SIG-M5 treated with dmso at 0.1 percent for 504 hours (cell line): ENCODE measurements around the gene SLC4A2.

Experiments used
- DNase-seq: peaks from one replicate; lab custom pipeline; 2025; ENCODE audit not compliant: unreplicated experiment; lab: John Stamatoyannopoulos, UW

Gene SLC4A2

DNA sequence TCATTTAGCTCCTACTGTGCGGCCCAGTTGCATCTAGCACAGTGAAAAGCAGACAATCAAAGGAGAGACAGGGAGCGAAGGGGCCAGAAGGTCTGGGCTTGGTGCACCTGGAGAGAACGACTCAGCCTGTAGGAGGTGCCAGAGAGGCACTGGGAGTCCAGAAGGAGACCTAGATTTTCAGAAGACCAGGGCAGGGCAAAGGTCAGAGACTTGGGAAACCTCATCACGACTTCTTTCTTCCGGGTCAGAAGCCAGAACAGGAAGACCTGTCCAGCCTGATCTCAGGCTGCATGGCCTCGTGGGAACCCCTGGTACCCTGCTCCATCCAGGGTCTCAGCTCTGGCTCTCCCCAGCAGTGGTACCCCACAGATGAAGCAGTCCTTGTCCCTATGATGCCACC lies 32.0 kb downstream of the SLC4A2 start:
- DNase-seq: peak; percentile 36

DNA sequence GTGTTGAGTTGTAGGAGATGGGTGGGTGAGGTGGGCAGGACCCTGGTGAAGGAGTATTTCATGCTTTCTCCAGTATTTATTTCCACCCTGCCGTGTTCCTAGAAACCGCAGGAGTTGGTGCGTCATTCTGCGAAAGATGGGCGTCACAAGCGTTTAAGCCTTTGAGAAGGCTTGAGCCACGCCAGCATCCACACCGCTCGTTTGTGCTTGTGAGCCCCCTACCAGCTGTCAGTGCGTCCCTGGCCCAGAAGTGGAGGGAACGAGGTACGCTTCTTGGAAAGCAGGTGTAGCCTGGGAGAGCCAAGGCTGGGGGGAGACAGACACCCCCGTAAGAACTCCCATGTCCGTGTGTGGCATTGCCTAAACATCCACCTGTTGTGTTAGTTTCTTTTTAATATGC lies 32.6 kb downstream of the SLC4A2 start:
- DNase-seq: no peak

DNA sequence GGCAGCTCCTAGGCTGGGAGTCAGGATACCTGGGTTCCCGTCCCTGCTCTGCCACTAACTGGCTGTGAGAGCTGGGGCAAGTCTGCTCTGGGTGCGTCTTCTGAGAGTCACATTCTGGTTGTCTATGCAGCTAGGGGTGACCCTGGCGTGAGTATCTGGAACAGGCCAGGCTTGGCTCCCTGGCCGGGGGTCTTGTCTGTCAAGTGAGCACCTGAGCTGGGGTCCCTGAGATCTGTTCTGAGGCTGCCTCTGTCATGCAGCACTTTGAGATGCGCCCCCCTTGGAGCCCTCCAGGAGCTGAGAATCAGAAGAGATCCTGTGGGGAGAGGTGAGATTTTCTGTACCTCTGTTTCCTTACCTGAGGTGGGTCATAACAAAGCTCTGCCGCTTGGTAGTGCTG lies 34.4 kb downstream of the SLC4A2 start:
- no peak for DNase-seq

DNA sequence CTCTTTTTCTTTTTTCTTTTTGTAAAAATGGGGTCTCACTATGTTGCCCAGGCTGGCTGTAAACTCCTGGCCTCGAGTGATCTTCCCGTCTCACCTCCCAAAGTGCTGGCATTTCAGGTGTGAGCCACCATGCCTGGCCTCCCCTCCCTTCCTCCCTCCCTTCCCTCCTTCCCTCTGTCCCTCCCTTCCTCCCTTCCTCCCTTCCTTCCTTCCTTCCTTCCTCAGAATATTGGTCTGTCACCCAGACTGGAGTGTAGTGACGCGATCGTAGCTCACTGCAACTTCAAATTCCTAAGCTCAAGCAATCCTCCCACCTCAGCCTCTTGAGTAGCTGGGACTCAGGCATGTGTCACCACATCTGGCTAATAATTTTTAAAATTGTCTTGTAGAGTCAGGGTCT lies 35.3 kb downstream of the SLC4A2 start:
- no peak for DNase-seq

GRCh38 chr7:151095123-151095797 lies 35.9 kb downstream of the SLC4A2 start:
- DNase-seq: no peak

DNA sequence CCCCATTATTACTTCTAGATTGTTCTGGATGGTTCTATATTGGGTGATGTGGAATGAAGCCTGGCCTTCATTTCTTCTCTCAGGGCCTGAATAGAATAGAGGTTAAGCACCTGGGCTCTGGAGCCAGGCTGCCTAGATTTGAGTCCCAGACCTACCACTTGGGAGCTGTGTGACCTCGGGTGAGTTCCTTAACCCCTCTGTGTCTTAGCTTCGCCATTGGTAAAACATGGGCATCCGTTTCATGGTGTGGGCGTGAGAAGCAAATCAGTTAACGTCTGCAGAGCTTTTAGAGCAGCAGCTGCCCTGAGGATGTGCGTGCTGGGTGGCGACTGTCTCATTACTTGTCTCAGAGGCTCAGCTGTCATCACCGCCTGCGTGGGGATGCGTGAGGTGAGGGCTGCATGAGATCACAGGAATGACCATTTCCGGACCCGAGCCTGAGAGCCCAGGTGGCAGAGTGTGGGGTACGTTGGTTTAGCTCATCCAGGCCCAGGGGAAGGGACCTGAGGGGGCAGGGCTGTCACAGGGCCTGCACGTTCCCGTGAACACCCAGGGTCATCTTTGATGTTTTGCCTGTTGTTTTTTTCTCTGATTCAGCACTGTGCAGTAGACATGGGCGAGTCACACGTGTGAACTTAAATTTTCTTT lies 36.6 kb downstream of the SLC4A2 start:
- DNase-seq: no peak

DNA sequence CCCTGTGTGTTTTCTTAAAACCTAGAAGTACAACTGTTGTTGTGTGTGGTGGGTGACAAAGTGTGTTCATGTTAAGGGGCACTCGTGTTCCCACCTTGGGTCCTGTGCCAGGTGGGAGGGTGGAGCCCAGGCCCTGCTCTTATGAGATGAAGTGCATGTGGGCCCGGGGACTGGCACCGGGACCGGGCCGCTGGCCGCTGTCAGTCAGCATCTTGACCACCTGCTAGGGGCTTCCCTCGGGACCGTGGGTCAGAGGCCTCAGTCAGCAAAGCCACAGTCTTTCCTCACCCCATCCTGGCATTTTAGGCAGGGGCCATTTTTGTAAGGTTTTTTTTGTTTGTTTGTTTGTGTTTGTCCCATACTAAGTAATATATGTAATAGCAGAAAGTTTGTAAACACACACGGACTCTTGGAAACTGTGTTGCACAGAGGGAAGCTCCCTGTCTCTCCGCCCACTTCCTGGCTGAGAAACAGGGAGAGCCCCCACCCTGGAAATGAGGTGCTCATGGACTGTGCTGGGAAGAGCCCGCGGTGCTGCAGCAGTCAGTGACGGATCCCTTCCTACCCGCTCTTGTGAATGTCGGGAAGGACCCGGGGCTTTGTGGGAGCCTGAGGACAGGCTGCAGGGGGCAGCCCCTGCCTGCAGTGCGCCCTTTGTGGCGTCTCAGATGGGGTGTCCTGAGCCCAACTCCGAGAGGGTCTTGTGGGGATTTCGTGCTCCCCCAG lies 40.3 kb downstream of the SLC4A2 start:
- DNase-seq: no peak

DNA sequence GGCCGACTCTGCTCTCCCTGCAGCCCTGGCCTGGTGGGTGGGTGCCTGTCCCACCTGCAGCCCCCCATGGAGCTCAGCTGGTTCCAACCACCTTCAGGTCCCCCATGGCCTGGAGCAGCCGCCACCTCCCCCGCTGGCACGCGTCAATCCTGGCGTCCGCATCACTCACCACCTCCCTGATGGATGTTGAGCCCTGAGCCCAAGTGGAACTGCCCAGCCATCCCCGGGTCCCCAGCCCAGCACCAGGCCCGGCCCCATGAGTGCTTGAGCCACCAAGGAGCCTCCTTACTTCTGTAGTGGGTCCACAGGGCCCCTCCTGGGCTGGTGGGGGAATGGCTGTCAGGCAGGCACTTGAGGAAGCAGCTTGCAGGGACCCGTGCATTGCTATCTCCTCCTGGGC lies 41.5 kb downstream of the SLC4A2 start:
- no peak for DNase-seq

- DNase-seq: no peak
Measured at GRCh38 chr7:151101621-151102396, 42.4 kb downstream of the SLC4A2 start.

- no peak for DNase-seq
Measured at GRCh38 chr7:151102991-151103390, 43.6 kb downstream of the SLC4A2 start.

- DNase-seq: no peak
Measured at GRCh38 chr7:151103973-151104372, 44.6 kb downstream of the SLC4A2 start.

DNA sequence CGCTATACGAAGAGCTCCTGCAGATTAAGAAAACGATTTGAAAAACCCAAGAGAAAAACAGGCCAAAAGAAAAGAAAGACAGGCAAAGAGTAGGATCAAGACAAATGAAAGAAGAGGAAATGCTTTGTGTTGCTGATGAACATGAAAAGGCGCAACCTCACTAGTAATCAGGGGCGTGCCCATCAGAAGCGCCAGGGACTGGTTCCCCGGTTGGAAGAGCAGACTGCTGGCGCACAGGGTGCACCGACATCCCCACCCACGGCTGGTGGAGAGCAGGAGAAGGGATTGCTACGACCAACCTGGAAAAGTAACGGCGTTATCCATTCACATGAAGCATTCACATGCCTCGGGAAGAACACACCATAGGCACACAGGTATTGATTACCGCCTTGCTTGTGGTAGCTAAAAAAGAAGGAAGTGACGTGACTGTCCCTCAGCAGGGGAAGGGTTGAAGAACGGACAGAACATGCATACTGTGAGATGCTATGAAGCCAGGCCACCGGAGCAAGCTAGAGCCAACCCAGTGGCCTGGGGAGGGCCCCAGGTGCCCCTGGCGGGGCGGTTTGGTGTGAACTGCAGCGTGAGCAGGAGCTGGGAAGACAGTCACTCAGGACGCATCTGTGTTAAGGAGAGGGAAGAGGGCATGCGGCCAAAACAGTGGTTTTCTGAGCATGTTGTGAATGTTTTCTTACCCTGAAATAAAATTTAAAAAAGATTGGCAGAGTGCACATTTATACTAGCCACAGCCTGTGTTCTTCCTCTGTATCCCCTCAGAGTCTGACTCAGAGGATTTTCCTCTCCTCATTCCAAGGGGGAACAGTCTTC lies 45.2 kb downstream of the SLC4A2 start:
- DNase-seq: no peak

- no peak for DNase-seq
Measured at GRCh38 chr7:151107882-151108281, 48.5 kb downstream of the SLC4A2 start.

DNA sequence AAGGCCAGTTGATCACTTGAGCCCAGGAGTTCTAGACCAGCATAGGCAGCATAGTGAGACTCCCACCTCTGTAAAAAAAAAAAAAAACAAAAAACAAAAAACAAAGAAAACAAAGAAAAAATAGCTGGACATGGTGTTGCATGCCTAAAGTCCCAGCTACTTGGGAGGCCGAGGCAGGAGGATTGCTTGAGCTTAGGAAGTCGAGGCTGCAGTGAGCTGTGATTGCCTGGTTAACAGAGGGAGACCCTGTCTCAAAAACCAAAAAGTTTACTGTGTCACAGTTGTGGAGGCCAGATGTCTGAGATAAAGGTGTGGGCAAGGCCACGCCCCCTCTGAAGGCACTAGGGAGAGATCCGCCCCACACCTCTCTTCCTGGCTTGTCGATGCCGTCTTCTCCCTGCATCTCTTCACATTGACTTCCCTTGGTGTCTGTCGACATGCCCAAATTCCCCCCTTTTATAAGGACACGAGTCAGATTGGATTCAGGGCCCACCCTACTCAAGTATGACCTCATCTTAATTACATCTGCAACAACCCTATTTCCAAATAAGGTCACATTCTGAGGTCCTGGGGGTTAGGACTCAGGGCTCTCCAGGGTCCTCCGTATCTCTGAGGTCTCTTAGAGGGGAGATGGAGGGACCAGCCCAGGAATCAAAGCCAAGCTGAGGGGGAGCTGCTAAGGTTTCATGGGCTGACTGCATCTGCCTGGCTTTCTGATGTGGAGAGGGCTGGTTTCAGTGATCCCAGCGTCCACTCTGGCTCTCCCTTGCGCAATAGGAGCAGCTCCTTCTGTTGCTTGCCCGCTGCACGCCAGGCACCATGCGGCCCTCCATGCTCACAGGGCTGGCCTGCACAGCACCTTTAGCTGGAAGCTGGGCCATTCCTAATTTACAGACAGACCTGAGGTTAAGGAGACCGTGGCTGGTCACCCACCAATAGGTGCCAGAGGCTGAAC lies 50.0 kb downstream of the SLC4A2 start:
- no peak for DNase-seq

DNA sequence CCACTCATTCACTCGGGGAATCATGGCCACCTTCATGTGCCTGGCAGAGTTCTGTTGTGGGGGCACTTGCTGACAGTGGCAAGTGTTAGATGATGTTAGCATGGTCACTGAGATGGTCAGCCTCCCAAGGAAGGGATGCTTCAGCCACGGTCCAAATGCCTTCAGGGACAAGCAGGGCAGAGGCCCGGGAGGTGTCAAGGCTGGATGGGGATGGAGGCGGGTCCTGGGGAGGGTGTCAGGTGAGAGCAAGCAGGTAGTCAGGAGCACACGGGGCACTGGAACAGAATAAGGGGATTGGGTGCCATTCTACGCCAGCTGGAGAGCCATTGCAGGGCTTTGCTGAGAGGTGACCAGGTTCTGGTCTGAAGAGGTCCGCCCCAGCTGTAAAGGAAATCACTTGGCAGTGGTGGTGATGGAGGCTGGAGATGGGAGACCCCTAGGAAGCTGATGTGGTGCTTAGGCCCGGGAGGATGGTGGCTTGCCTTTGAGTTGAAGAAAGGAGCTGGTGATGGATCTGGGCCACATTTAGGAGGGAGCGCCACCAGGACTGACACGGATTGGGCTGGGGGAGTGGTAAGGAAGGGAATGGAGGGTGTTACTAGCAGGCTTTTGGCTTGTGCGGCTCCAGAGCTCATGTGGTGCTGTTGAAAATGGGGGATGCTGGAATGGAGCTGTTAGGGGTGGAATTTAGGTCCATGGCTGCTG lies 51.0 kb downstream of the SLC4A2 start:
- DNase-seq: no peak

GRCh38 chr7:151110941-151111645 lies 51.7 kb downstream of the SLC4A2 start:
- peak; percentile 28 for DNase-seq

GRCh38 chr7:151113344-151114150 lies 54.2 kb downstream of the SLC4A2 start:
- no peak for DNase-seq
